HEK293T (cell line): ENCODE measurements around the gene RWDD4.

Source experiments
- CTCF ChIA-PET: fragments of 350-600 bp; formaldehyde crosslinking; extraction: SDS; loops from one replicate; lab custom pipeline; 2021; ENCODE audit warnings: antibody characterized with exemption, inconsistent platforms; lab: Yijun Ruan, JAX
- POLR2A ChIA-PET: fragments of 350-600 bp; formaldehyde crosslinking; extraction: SDS; loops from one replicate; lab custom pipeline; 2020; ENCODE audit warnings: antibody characterized with exemption, inconsistent platforms; lab: Yijun Ruan, JAX
- DNase-seq: peaks from one replicate; pipeline ENCODE4 v3.0.0; 2012; ENCODE audit warnings: mixed read lengths; ENCODE audit errors: extremely low spot score
- ARNT ChIP-seq: fragments of 450-650 bp; IDR thresholded peaks from 2 replicates; pipeline ENCODE4 v1.6.1; 2017; ENCODE audit warnings: mild to moderate bottlenecking
- BHLHE40 ChIP-seq: fragments of 450-650 bp; IDR thresholded peaks from 2 replicates; pipeline ENCODE4 v1.6.1; 2016; ENCODE audit warnings: mild to moderate bottlenecking, moderate library complexity, borderline replicate concordance
- CTBP1 ChIP-seq: fragments of 450-650 bp; IDR thresholded peaks from 2 replicates; pipeline ENCODE4 v1.6.1; 2016; ENCODE audit warnings: borderline replicate concordance
- ELF4 ChIP-seq: fragments of 450-650 bp; IDR thresholded peaks from 2 replicates; pipeline ENCODE4 v1.6.1; 2017; ENCODE audit warnings: antibody characterized with exemption
- FOXA1 ChIP-seq: fragments of 450-650 bp; IDR thresholded peaks from 2 replicates; pipeline ENCODE4 v1.6.1; 2016; ENCODE audit warnings: mild to moderate bottlenecking
- FOXK2 ChIP-seq: fragments of 450-650 bp; IDR thresholded peaks from 2 replicates; pipeline ENCODE4 v1.6.1; 2016; ENCODE audit warnings: mild to moderate bottlenecking
- FOXM1 ChIP-seq: fragments of 450-650 bp; IDR thresholded peaks from 2 replicates; pipeline ENCODE4 v1.6.1; 2017; ENCODE audit warnings: mild to moderate bottlenecking, borderline replicate concordance
- HDGF ChIP-seq: fragments of 450-650 bp; IDR thresholded peaks from 2 replicates; pipeline ENCODE4 v1.6.1; 2017; ENCODE audit warnings: antibody characterized with exemption, borderline replicate concordance
- L3MBTL2 ChIP-seq: fragments of 450-650 bp; conservative IDR thresholded peaks from 2 replicates; pipeline ENCODE4 v1.6.1; 2016; ENCODE audit warnings: mild to moderate bottlenecking
- LEF1 ChIP-seq: fragments of 450-650 bp; IDR thresholded peaks from 2 replicates; pipeline ENCODE4 v1.6.1; 2017; ENCODE audit warnings: mild to moderate bottlenecking, borderline replicate concordance
- NFRKB ChIP-seq: fragments of 450-650 bp; IDR thresholded peaks from 2 replicates; pipeline ENCODE4 v1.6.1; 2016; ENCODE audit warnings: mild to moderate bottlenecking, moderate library complexity
- PKNOX1 ChIP-seq: fragments of 450-650 bp; IDR thresholded peaks from 2 replicates; pipeline ENCODE4 v1.6.1; 2016
- SP1 ChIP-seq: fragments of 450-650 bp; IDR thresholded peaks from 2 replicates; pipeline ENCODE4 v1.6.1; 2017
- SUZ12 ChIP-seq: fragments of 450-650 bp; IDR thresholded peaks from 2 replicates; pipeline ENCODE4 v1.6.1; 2016; ENCODE audit warnings: mild to moderate bottlenecking
- TARDBP ChIP-seq: fragments of 450-650 bp; IDR thresholded peaks from 2 replicates; pipeline ENCODE4 v1.6.1; 2016
- ZNF384 ChIP-seq: fragments of 450-650 bp; IDR thresholded peaks from 2 replicates; pipeline ENCODE4 v1.6.1; 2016

RWDD4 gene

DNA sequence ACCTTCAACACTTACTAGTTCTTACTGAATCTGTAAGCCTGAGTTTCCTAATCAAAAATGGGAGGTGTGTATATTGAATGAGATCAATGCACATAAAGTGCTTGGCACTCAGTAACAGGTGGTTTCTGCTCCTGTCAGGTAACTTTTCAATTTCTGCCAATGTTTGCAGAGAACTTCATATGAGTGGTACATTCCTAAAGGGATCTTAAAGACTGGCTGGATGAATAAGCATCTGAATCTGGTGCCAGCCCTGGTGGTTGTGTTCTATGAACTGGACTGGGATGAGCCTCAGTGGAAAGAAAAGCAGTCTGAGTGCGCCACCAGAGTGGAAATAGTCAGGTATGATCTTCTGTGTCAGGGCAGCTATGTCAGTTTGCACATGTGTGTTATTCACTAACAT, 7.1 kb upstream of the RWDD4 start:
- ChIA-PET CTCF (no interaction called here), POLR2A (no interaction called here)
- TF ChIP-seq ARNT (no peak), BHLHE40 (no peak), SUZ12 (no peak), CTBP1 (no peak), HDGF (no peak)
- no peak for DNase-seq

DNA sequence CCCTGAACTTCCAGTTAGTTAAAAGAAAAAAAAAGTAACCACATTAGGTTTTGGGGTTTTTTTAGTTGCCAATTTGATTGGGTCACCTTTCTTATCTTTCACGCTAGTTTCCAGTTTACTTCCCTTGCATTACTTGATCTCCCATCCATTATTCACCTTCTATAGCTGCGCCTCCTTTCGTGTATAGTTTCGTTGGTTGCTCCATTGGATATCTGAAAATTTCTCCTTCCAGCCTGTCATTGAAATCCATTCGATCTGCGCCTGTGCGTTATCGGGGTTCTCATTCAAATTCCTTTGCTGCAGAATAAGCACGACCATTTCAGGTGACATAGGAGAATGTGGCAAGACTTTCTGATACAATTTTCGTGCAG, 872 bp upstream of the RWDD4 start:
- ChIA-PET CTCF (interaction anchor here (0.7 to 1.0 kb wide), 3 partner anchors 10 to 131 kb away, joined by 3 read pairs; no protein-coding TSS in a partner anchor), POLR2A (interaction anchor here (0.5 to 1.3 kb wide), 5 partner anchors 9 to 175 kb away, joined by 3 to 4 read pairs (median 3); no protein-coding TSS in a partner anchor)
- no peak for DNase-seq
- no peak for TF ChIP-seq ARNT

GRCh38 chr4:183658362-183659028, 490 bp downstream of the RWDD4 start:
- POLR2A ChIA-PET: interaction anchor here (1.0 kb wide), 1 partner anchor 153 kb away, joined by 3 read pairs; no protein-coding TSS in a partner anchor
- TF ChIP-seq FOXK2 (no peak), PKNOX1 (no peak), L3MBTL2 (0 out of 2 replicates have a peak, but pooled peaks have one; percentile 8), TARDBP (no peak), LEF1 (no peak), FOXM1 (no peak), CTBP1 (no peak), ARNT (no peak)
- no peak for DNase-seq
- CTCF ChIA-PET: interaction anchor here (0.7 kb wide), 1 partner anchor 344 kb away, joined by 3 read pairs; no protein-coding TSS in a partner anchor

DNA sequence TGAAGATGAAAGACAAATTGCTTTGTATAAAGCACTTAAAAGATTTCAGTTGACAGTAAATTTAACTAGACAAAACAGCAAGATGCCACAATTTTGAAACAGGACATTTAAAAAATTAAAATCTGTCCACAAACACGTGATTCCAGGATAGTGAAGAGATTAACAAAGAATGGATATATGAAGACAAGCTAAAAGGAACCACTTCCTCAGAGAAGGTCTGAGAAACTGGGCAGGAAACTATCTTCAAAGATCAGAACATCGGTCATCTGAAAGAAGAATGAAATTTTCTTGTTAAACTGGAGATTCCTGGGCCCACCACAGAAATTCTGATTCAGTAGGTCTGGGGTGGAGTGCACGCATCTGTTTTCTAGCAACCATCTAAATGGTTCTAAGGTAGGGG, 1.4 kb downstream of the RWDD4 start:
- CTCF ChIA-PET: interaction anchor here (0.7 kb wide), 1 partner anchor 343 kb away, joined by 3 read pairs; no protein-coding TSS in a partner anchor
- TF ChIP-seq FOXK2 (no peak), CTBP1 (no peak), FOXA1 (no peak), NFRKB (no peak)
- POLR2A ChIA-PET: no interaction called here
- no peak for DNase-seq

GRCh38 chr4:183645326-183645725, 13.7 kb downstream of the RWDD4 start:
- TF ChIP-seq FOXK2 (no peak), ZNF384 (no peak), HDGF (no peak), PKNOX1 (no peak), BHLHE40 (no peak), NFRKB (no peak), L3MBTL2 (no peak), LEF1 (no peak), ARNT (no peak)
- DNase-seq: no peak
- ChIA-PET CTCF (interaction anchor here (0.7 kb wide), 1 partner anchor 1450 kb away, joined by 3 read pairs; no protein-coding TSS in a partner anchor), POLR2A (no interaction called here)

GRCh38 chr4:183639291-183639690, 19.7 kb downstream of the RWDD4 start:
- CTCF ChIA-PET: interaction anchor here (0.6 kb wide), 1 partner anchor 149 kb away, joined by 4 read pairs; no protein-coding TSS in a partner anchor
- no peak for DNase-seq

GRCh38 chr4:183638436-183638835, 20.5 kb downstream of the RWDD4 start:
- no peak for DNase-seq
- ChIA-PET CTCF (no interaction called here), POLR2A (no interaction called here)
- TF ChIP-seq LEF1 (no peak), CTBP1 (no peak), BHLHE40 (no peak), SP1 (no peak), FOXA1 (no peak), ARNT (no peak), HDGF (no peak), FOXK2 (no peak)

More at GRCh38 chr4:183639291-183639690, 19.7 kb downstream of the RWDD4 start:
- TF ChIP-seq LEF1 (no peak), SUZ12 (no peak), HDGF (no peak), FOXK2 (no peak), NFRKB (no peak), FOXM1 (no peak), TARDBP (no peak), BHLHE40 (no peak), ELF4 (no peak)
- POLR2A ChIA-PET: no interaction called here

DNA sequence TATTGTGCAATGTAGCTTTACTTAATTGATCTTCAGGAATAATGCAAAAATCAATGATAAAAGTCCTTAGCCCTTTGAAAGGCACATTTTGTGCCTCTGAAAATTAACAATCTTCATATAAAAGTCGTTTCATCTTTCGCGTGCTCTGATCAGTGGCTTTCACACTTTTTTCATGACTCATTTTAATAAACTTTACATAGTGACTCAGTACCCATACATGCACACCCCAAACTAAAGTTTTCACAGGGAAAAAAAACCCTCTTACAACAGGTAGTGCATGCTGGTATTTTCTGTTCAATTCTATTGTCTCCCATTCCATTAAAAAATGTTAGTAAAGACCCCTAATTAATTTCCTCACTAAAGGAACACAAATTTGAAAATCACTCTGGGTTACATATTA, 21.5 kb downstream of the RWDD4 start:
- TF ChIP-seq NFRKB: no peak
- no peak for TF ChIP-seq ZNF384
- no peak for TF ChIP-seq L3MBTL2
- TF ChIP-seq FOXA1: no peak
- no peak for TF ChIP-seq CTBP1
- TF ChIP-seq SP1: no peak
- TF ChIP-seq PKNOX1: no peak
- no peak for TF ChIP-seq TARDBP
- CTCF ChIA-PET: interaction anchor here (0.9 kb wide), 1 partner anchor 16 kb away, joined by 3 read pairs; no protein-coding TSS in a partner anchor
- POLR2A ChIA-PET: interaction anchor here (1.2 to 1.5 kb wide), 2 partner anchors 18 to 132 kb away, joined by 4 to 5 read pairs; no protein-coding TSS in a partner anchor
- no peak for DNase-seq
